Esophagus (tissue), 2 donors: ENCODE results near the gene DPYSL4. TPM values are rescaled to one million over a fixed set of nuclear protein-coding genes. Genes with fewer than 3 reads are reported as not detected.

Experiments
- H3K27ac ChIP-seq, 2 donors: one replicate each; pipeline ENCODE4 v1.5.1; 2013; ENCODE audit warnings: low read depth in 2 of 2, mild to moderate bottlenecking in 2 of 2, inconsistent platforms in 1 of 2, low read length in 1 of 2, moderate library complexity in 1 of 2
- H3K27me3 ChIP-seq, 2 donors: one replicate each; pipeline ENCODE4 v1.6.1; 2013; ENCODE audit warnings: low read length in 2 of 2, control low read depth in 1 of 2, mild to moderate bottlenecking in 1 of 2; ENCODE audit not compliant: insufficient read depth in 2 of 2, control insufficient read depth in 1 of 2
- H3K36me3 ChIP-seq, 2 donors: one replicate each; pipeline ENCODE4 v1.6.1; 2013; ENCODE audit warnings: low read length in 1 of 2; ENCODE audit not compliant: control insufficient read depth in 2 of 2, insufficient read depth in 2 of 2
- H3K4me1 ChIP-seq, 2 donors: one replicate each; pipeline ENCODE4 v1.6.1; 2013; ENCODE audit warnings: low read length in 1 of 2; ENCODE audit not compliant: control insufficient read depth in 2 of 2, insufficient read depth in 2 of 2
- H3K4me3 ChIP-seq, 2 donors: one replicate each; pipeline ENCODE4 v1.5.1; 2013; ENCODE audit warnings: low read length in 2 of 2, mild to moderate bottlenecking in 2 of 2, low read depth in 1 of 2, moderate library complexity in 1 of 2
- H3K9me3 ChIP-seq, 2 donors: one replicate each; pipeline ENCODE4 v1.6.1; 2013; ENCODE audit warnings: mild to moderate bottlenecking in 2 of 2, low read depth in 1 of 2, low read length in 1 of 2, moderate library complexity in 1 of 2; ENCODE audit not compliant: control insufficient read depth in 2 of 2, insufficient read depth in 1 of 2
- WGBS, 2 donors: extraction: QIAGEN DNeasy Blood & Tissue Kit; methylation state at CpG; one replicate each; pipeline ENCODE4 v1.1.7; 2013; 5-methylcytosine and 5-hydroxymethylcytosine counted together
- polyA plus RNA-seq, 2 donors: library from polyadenylated mRNA; stranded (reverse); fragments of 200-250 nt; gene quantifications; one replicate each; pipeline ENCODE4 v1.2.3, GENCODE V29; 2013
- donor health status: healthy with polysubstance abuse.
- donor health status: Bipolar disorder and iron deficiency.

DPYSL4 gene
- polyA plus RNA-seq, 2 donors, result 0.26 to 0.52 TPM

- 90 to 91% methylated on average over 17 of the region's 17 CpGs for WGBS, 2 donors
- no peaks in the 10 kb centered on the region for H3K36me3 ChIP-seq
- H3K27me3 ChIP-seq, result no peaks in the 10 kb centered on the region
- H3K9me3 ChIP-seq, result no peaks in the 10 kb centered on the region
- no peak overlapping the region for H3K27ac ChIP-seq
- H3K4me1 ChIP-seq, result peaks cover 0 to 7% of the 10 kb centered on the region in 2 donors
- H3K4me3 ChIP-seq, result no peak overlapping the region
Measured at GRCh38 chr10:132252412-132252811, 65.7 kb downstream of the DPYSL4 start.

GRCh38 chr10:132253092-132253687 is 66.4 kb downstream of the DPYSL4 start:
- H3K4me3 ChIP-seq, result no peak overlapping the region
- peaks cover 0 to 7% of the 10 kb centered on the region in 2 donors for H3K4me1 ChIP-seq
- H3K36me3 ChIP-seq, result no peaks in the 10 kb centered on the region
- no peaks in the 10 kb centered on the region for H3K9me3 ChIP-seq
- H3K27me3 ChIP-seq, result no peaks in the 10 kb centered on the region
- 49 to 58% methylated on average over 19 of the region's 19 CpGs for WGBS, 2 donors
- H3K27ac ChIP-seq, result no peak overlapping the region

- no peaks in the 10 kb centered on the region for H3K36me3 ChIP-seq
- no peaks in the 10 kb centered on the region for H3K4me1 ChIP-seq
- no peaks in the 10 kb centered on the region for H3K27me3 ChIP-seq
- no peaks in the 10 kb centered on the region for H3K9me3 ChIP-seq
- H3K4me3 ChIP-seq, result no peak overlapping the region
- H3K27ac ChIP-seq, result no peak overlapping the region
- 72 to 75% methylated on average over 14 of the region's 14 CpGs for WGBS, 2 donors
Measured at GRCh38 chr10:132254841-132255240, 68.1 kb downstream of the DPYSL4 start.

Other genes with a start within 250 kb of the DPYSL4 start
- 10 to 100 TPM; 17.4 to 23.9 TPM for gene BNIP3, start 205.0 kb upstream of the DPYSL4 start, polyA plus RNA-seq
- gene JAKMIP3, start 121.0 kb upstream of the DPYSL4 start, polyA plus RNA-seq, result under 1 TPM; 0.09 to 0.12 TPM
- 1 to 10 TPM; 4.5 to 5.6 TPM for gene STK32C, start 121.0 kb downstream of the DPYSL4 start, polyA plus RNA-seq
- gene LRRC27, start 145.2 kb downstream of the DPYSL4 start, polyA plus RNA-seq, result 1 to 10 TPM; 2.3 to 2.6 TPM
- gene PWWP2B, start 210.3 kb downstream of the DPYSL4 start, polyA plus RNA-seq, result 10 to 100 TPM; 17.6 to 33.4 TPM